BLaER1 treated with 17β-estradiol and CSF1 and Interleukin-3, amounts not matched to agents 10 nM and 100 nM (cell line): ENCODE measurements around the gene OR6C76.
"Not testable (repeated sequence)": the region's sequence is repeated elsewhere in the genome, so short reads cannot be mapped to it uniquely, and the experiment has no call there.

Experiments
- H3K27ac ChIP-seq, 11 experiments: shearing (Covaris generic); formaldehyde crosslinking; 2 replicates each; pipeline ENCODE4 v1.8.1; 2022
- H3K27me3 ChIP-seq, 11 experiments: shearing (Covaris generic); formaldehyde crosslinking; 2 replicates each; pipeline ENCODE4 v1.8.1; 2022
- H3K36me3 ChIP-seq, 11 experiments: shearing (Covaris generic); formaldehyde crosslinking; 2 replicates each; pipeline ENCODE4 v1.8.1; 2022
- H3K4me1 ChIP-seq, 10 experiments: shearing (Covaris generic); formaldehyde crosslinking; 2 replicates each; pipeline ENCODE4 v1.8.1; 2022
- H3K4me2 ChIP-seq, 11 experiments: shearing (Covaris generic); formaldehyde crosslinking; 2 replicates each; pipeline ENCODE4 v1.8.1; 2022
- H3K4me3 ChIP-seq, 10 experiments: shearing (Covaris generic); formaldehyde crosslinking; 2 replicates each; pipeline ENCODE4 v1.8.1; 2022
- H3K9ac ChIP-seq, 11 experiments: shearing (Covaris generic); formaldehyde crosslinking; 2 replicates each; pipeline ENCODE4 v1.8.1; 2022
- H3K9me3 ChIP-seq, 11 experiments: shearing (Covaris generic); formaldehyde crosslinking; replicated peaks in 1 of 11; 2 replicates each; pipeline ENCODE4 v1.8.1; 2022
- H4K20me1 ChIP-seq, 11 experiments: shearing (Covaris generic); formaldehyde crosslinking; 2 replicates each; pipeline ENCODE4 v1.8.1; 2022
- Cebpa-rat ChIP-seq, 11 experiments: shearing (Covaris generic); IDR thresholded peaks; 2 replicates each; pipeline ENCODE4 v1.8.1; 2022

The OR6C76 gene

GRCh38 chr12:55425954-55426353 lies at the start of gene OR6C76:
Gene OR6C76 (plus strand): TSS chr12:55426254. CDS start chr12:55426254, 0 bp downstream.
- Histone ChIP-seq H3K27me3 (no peaks in the 10 kb centered on the region), H3K4me1 (peaks cover 0 to 7% (median 0%) of the 10 kb centered on the region in 10 experiments; a peak in 2 of 20 replicates), H3K9ac (no peak within 1 kb of the TSS), H3K4me2 (no peak within 1 kb of the TSS), H4K20me1 (no peaks in the 10 kb centered on the region), H3K4me3 (no peak within 1 kb of the TSS), H3K9me3 (no peaks in the 10 kb centered on the region), H3K27ac (no peak within 1 kb of the TSS), H3K36me3 (no peaks in the 10 kb centered on the region)
- TF ChIP-seq Cebpa-rat (IDR thresholded peaks at IDR 0.05), result no peak

DNA sequence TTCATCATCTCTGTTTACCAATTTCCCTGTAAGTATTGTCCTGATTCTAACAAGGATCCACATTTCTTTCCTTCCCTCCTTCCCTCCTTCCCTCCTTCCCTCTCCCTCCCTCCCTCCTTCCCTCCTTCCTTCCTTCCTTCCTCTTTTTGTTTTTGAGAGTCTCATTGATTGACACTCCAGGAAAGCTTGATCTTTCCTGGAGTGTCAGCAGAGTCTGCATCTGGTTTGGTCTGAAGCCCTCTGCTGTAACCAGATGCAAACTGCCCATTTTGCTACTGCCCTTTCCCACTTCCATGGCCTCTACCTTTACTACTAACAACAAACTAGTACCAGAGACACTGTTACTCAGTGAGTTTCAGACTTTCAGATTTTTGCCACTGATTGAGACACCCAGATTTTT lies 40.2 kb upstream of the OR6C76 start:
- Histone ChIP-seq H3K4me2 (no peak overlapping the region), H3K27me3 (no peaks in the 10 kb centered on the region), H4K20me1 (no peaks in the 10 kb centered on the region), H3K36me3 (no peaks in the 10 kb centered on the region), H3K27ac (no peak overlapping the region), H3K9ac (no peak overlapping the region), H3K9me3 (no peaks in the 10 kb centered on the region), H3K4me1 (0 out of 20 replicates have a peak, but pooled peaks cover 0 to 3% (median 0%) of the 10 kb centered on the region in 10 experiments), H3K4me3 (no peak overlapping the region)
- TF ChIP-seq Cebpa-rat (IDR thresholded peaks at IDR 0.05), result no peak

DNA sequence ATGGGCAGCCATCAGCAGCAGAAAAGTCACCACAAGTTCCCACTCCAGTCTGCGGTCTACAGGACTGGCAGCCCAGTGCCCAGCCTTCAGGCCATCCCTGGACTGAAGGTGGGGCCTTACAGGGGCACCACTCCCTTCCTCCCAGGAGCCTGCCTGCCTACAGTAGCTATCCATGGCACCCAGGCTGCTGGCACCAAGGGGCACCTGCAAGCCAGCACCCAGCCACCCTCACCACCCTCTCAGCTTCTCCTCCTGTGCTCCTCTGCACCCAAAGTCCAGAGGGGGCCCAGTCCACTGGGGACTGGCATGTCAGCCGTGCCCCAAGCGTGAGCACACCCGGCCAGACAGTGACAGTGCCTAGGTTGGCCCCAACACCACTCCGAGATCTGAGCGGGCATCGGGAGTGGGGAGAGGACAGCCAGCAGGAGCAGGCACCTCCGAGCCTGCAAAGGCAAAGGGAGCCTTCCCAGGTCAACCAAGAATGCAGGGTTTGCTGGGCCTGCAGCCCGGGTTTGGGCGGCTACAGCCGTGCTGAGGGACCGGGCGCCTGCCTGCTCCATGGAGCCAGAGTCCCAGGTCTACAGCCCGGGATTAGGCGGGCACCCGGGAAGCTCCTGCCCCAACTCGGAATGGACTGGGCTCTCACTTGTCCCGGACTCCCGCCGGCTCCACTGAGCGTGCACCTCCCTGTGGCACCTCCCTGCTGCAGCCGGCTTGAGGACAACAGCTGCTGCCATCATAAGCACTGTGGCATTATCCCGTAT lies 33.8 kb upstream of the OR6C76 start:
- no peak for TF ChIP-seq Cebpa-rat (IDR thresholded peaks at IDR 0.05)
- H3K27me3 ChIP-seq, result no peaks in the 10 kb centered on the region
- H3K27ac ChIP-seq, result no peak overlapping the region
- H3K9me3 ChIP-seq, result peaks cover 0 to 10% (median 3%) of the 10 kb centered on the region in 11 experiments; a peak in 4 of 22 replicates
- no peak overlapping the region for H3K4me2 ChIP-seq
- H3K4me3 ChIP-seq, result no peak overlapping the region
- no peaks in the 10 kb centered on the region for H4K20me1 ChIP-seq
- no peaks in the 10 kb centered on the region for H3K4me1 ChIP-seq
- H3K36me3 ChIP-seq, result no peaks in the 10 kb centered on the region
- H3K9ac ChIP-seq, result no peak overlapping the region

DNA sequence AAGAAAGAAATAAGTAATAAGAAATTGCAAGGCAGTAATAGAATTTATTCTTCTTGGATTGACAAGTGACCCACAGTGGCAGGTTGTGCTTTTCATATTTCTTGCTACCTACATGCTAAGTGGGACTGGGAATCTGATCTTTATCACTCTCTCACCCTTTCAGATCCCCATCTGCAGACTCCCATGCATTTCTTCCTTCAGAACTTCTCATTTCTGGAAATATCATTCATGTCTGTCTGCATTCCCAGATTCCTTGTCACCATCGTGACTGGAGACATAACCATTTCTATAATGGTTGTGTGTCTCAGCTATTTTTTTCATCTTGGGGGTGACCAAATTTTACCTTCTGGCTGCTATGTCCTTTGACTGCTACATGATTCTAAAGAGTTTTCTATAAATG lies 29.7 kb upstream of the OR6C76 start:
- H3K9me3 ChIP-seq, result peaks cover 0 to 10% (median 3%) of the 10 kb centered on the region in 11 experiments; a peak in 4 of 22 replicates
- no peak overlapping the region for H3K27ac ChIP-seq
- no peaks in the 10 kb centered on the region for H3K36me3 ChIP-seq
- no peaks in the 10 kb centered on the region for H4K20me1 ChIP-seq
- no peaks in the 10 kb centered on the region for H3K27me3 ChIP-seq
- no peak overlapping the region for H3K4me3 ChIP-seq
- H3K9ac ChIP-seq, result no peak overlapping the region
- no peak overlapping the region for H3K4me2 ChIP-seq
- H3K4me1 ChIP-seq, result no peaks in the 10 kb centered on the region
- no peak for TF ChIP-seq Cebpa-rat (IDR thresholded peaks at IDR 0.05)

GRCh38 chr12:55400229-55400628 lies 25.8 kb upstream of the OR6C76 start, which contains the start of gene OR6C65:
Gene OR6C65 (plus strand): TSS chr12:55400529. CDS start chr12:55400529, 0 bp downstream.
- no peak within 1 kb of the TSS for H3K9ac ChIP-seq
- H3K27ac ChIP-seq, result no peak within 1 kb of the TSS
- H3K4me1 ChIP-seq, result no peaks in the 10 kb centered on the region
- no peaks in the 10 kb centered on the region for H3K36me3 ChIP-seq
- H4K20me1 ChIP-seq, result no peaks in the 10 kb centered on the region
- no peak within 1 kb of the TSS for H3K4me2 ChIP-seq
- TF ChIP-seq Cebpa-rat (IDR thresholded peaks at IDR 0.05), result no peak
- H3K9me3 ChIP-seq, result 0 out of 22 replicates have a peak, but pooled peaks cover 0 to 5% (median 0%) of the 10 kb centered on the region in 11 experiments
- no peaks in the 10 kb centered on the region for H3K27me3 ChIP-seq
- H3K4me3 ChIP-seq, result no peak within 1 kb of the TSS

DNA sequence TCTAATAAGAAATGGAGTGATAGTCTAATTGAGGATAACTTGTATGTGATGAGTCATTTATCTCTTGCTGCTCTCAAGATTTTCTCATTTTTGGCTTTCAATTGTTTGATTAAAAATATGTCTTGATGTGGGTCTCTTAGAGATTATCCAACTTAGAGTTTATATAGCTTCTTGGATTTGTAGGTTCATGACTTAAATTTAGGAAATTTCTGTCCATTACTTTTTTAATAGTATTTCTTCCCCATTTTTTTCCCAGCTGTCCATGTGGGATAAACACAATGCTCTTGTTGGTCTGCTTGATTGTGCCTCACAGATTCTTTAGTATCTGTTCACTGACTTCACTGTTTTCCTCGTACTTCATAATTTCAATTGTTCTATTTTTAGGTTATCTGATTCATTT lies 18.2 kb upstream of the OR6C76 start:
- no peak overlapping the region for H3K4me2 ChIP-seq
- H3K9me3 ChIP-seq, result 0 out of 22 replicates have a peak, but pooled peaks cover 0 to 5% (median 0%) of the 10 kb centered on the region in 11 experiments
- no peak for TF ChIP-seq Cebpa-rat (IDR thresholded peaks at IDR 0.05)
- H3K9ac ChIP-seq, result no peak overlapping the region
- H4K20me1 ChIP-seq, result no peaks in the 10 kb centered on the region
- H3K36me3 ChIP-seq, result no peaks in the 10 kb centered on the region
- no peak overlapping the region for H3K4me3 ChIP-seq
- H3K4me1 ChIP-seq, result no peaks in the 10 kb centered on the region
- H3K27ac ChIP-seq, result no peak overlapping the region
- no peaks in the 10 kb centered on the region for H3K27me3 ChIP-seq

- H3K9me3 ChIP-seq, H4K20me1 ChIP-seq, H3K4me2 ChIP-seq, H3K9ac ChIP-seq, H3K4me3 ChIP-seq, H3K27me3 ChIP-seq, H3K4me1 ChIP-seq, H3K27ac ChIP-seq, H3K36me3 ChIP-seq: not testable (repeated sequence)
Observed at GRCh38 chr12:55409133-55409532, 16.9 kb upstream of the OR6C76 start.

- H3K27me3 ChIP-seq, result peaks cover 7 to 27% (median 19%) of the 10 kb centered on the region in 11 experiments
- H4K20me1 ChIP-seq, H3K9ac ChIP-seq, H3K4me2 ChIP-seq, H3K9me3 ChIP-seq, H3K4me3 ChIP-seq, H3K36me3 ChIP-seq, H3K27ac ChIP-seq, H3K4me1 ChIP-seq: not testable (repeated sequence)
Observed at GRCh38 chr12:55412138-55412537, 13.9 kb upstream of the OR6C76 start.

GRCh38 chr12:55413498-55414388 lies 12.3 kb upstream of the OR6C76 start:
- not testable (repeated sequence) for H3K4me2 ChIP-seq, H3K27ac ChIP-seq, H3K9ac ChIP-seq, H3K36me3 ChIP-seq, H3K4me3 ChIP-seq, H3K4me1 ChIP-seq, H3K9me3 ChIP-seq, H4K20me1 ChIP-seq
- peaks cover 7 to 27% (median 19%) of the 10 kb centered on the region in 11 experiments for H3K27me3 ChIP-seq

GRCh38 chr12:55414396-55414823 lies 11.6 kb upstream of the OR6C76 start:
- not testable (repeated sequence) for H4K20me1 ChIP-seq

DNA sequence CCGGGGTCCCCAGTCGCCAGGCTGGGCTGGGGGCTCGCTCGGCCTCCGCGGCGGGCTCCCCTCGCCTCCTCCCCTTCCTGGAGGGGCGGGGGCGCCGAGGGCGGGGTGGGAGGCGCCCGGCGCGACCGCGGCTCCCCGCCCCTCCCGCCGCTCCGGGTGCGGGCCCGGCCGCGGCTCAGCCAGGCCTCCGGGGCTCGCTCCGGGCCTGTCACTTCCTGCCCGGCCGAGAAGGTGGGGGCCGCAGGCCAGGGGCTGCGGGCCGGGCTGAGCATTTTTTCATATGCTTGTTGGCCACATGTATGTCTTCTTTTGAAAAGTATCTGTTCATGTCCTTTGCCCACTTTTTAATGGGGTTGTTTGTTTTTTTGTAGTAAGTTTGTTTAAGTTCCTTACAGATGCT lies 11.2 kb upstream of the OR6C76 start:
- not testable (repeated sequence) for H3K4me3 ChIP-seq, H3K4me1 ChIP-seq, H3K27ac ChIP-seq, H3K36me3 ChIP-seq, H3K9ac ChIP-seq, H3K9me3 ChIP-seq, H4K20me1 ChIP-seq
- peaks cover 7 to 27% (median 19%) of the 10 kb centered on the region in 11 experiments for H3K27me3 ChIP-seq
- H3K4me2 ChIP-seq, result peak overlapping the region in 5 of 11 experiments; percentile 34 to 45 (median 37); a peak in 7 of 22 replicates

More at GRCh38 chr12:55414396-55414823, 11.6 kb upstream of the OR6C76 start:
- H3K4me2 ChIP-seq, result peak overlapping the region in 1 of 11 experiments; percentile 37; a peak in 1 of 22 replicates
- H3K9me3 ChIP-seq, H3K4me3 ChIP-seq, H3K4me1 ChIP-seq, H3K27ac ChIP-seq, H3K9ac ChIP-seq, H3K36me3 ChIP-seq: not testable (repeated sequence)
- peaks cover 7 to 27% (median 19%) of the 10 kb centered on the region in 11 experiments for H3K27me3 ChIP-seq
